GM21447 (cell line): ENCODE results near the gene DPP4.
"Not testable (repeated sequence)": the region's sequence is repeated elsewhere in the genome, so short reads cannot be mapped to it uniquely, and the experiment has no call there.

Source experiments
- ATAC-seq: cut with Tn5 transposase; IDR thresholded peaks from one replicate; pipeline ENCODE4 v1.9.1; 2021; ENCODE audit not compliant: unreplicated experiment

DPP4 gene

GRCh38 chr2:161964160-161964559 is 109.9 kb downstream of the DPP4 start:
- ATAC-seq = no peak

GRCh38 chr2:161962160-161962559 is 111.9 kb downstream of the DPP4 start:
- no peak for ATAC-seq

GRCh38 chr2:161961061-161961460 is 113.0 kb downstream of the DPP4 start:
- no peak for ATAC-seq

GRCh38 chr2:161956738-161957137 is 117.3 kb downstream of the DPP4 start:
- no peak for ATAC-seq

GRCh38 chr2:161955211-161955610 is 118.8 kb downstream of the DPP4 start:
- ATAC-seq = no peak

GRCh38 chr2:161954103-161954502 is 119.9 kb downstream of the DPP4 start:
- ATAC-seq = no peak

GRCh38 chr2:161953367-161953766 is 120.6 kb downstream of the DPP4 start:
- ATAC-seq = not testable (repeated sequence)

GRCh38 chr2:161952783-161953191 is 121.2 kb downstream of the DPP4 start:
- ATAC-seq = no peak

GRCh38 chr2:161947836-161948235 is 126.2 kb downstream of the DPP4 start:
- ATAC-seq = no peak

GRCh38 chr2:161947406-161947805 is 126.6 kb downstream of the DPP4 start:
- ATAC-seq = no peak

GRCh38 chr2:161946489-161947107 is 127.4 kb downstream of the DPP4 start:
- no peak for ATAC-seq

- ATAC-seq = no peak
These were observed 131.0 kb downstream of the DPP4 start for GRCh38 chr2:161943011-161943410.
